GM21576 (cell line): ENCODE results near the gene NEO1.

Experiments used
- ATAC-seq: cut with Tn5 transposase; IDR thresholded peaks from one replicate; pipeline ENCODE4 v1.9.1; 2021; ENCODE audit warnings: mild to moderate bottlenecking, moderate library complexity; ENCODE audit not compliant: unreplicated experiment

The NEO1 gene

GRCh38 chr15:73246898-73247297 lies 194.6 kb downstream of the NEO1 start:
- no peak for ATAC-seq

GRCh38 chr15:73247331-73247730 lies 195.1 kb downstream of the NEO1 start:
- ATAC-seq: no peak

- no peak for ATAC-seq
Observed at GRCh38 chr15:73249499-73249898, 197.2 kb downstream of the NEO1 start.

GRCh38 chr15:73254598-73254997 lies 202.3 kb downstream of the NEO1 start:
- no peak for ATAC-seq

GRCh38 chr15:73258271-73259108 lies 206.2 kb downstream of the NEO1 start:
- ATAC-seq: no peak

GRCh38 chr15:73264881-73265280 lies 212.6 kb downstream of the NEO1 start:
- no peak for ATAC-seq

- ATAC-seq: no peak
Observed at GRCh38 chr15:73265536-73266153, 213.4 kb downstream of the NEO1 start.

- ATAC-seq: no peak
Observed at GRCh38 chr15:73268457-73268856, 216.2 kb downstream of the NEO1 start.

- ATAC-seq: no peak
Observed at GRCh38 chr15:73270366-73271097, 218.3 kb downstream of the NEO1 start.

- ATAC-seq: peak; percentile 47
Observed at GRCh38 chr15:73273181-73274002, 221.1 kb downstream of the NEO1 start.

GRCh38 chr15:73275862-73276261 lies 223.6 kb downstream of the NEO1 start:
- no peak for ATAC-seq

- no peak for ATAC-seq
Observed at GRCh38 chr15:73282567-73283365, 230.5 kb downstream of the NEO1 start.

GRCh38 chr15:73283366-73283962 lies 231.2 kb downstream of the NEO1 start:
- ATAC-seq: no peak

GRCh38 chr15:73284090-73284716 lies 231.9 kb downstream of the NEO1 start:
- ATAC-seq: no peak

GRCh38 chr15:73286311-73286710 lies 234.0 kb downstream of the NEO1 start:
- no peak for ATAC-seq

GRCh38 chr15:73287019-73287418 lies 234.8 kb downstream of the NEO1 start:
- no peak for ATAC-seq

GRCh38 chr15:73291441-73291840 lies 239.2 kb downstream of the NEO1 start:
- no peak for ATAC-seq

GRCh38 chr15:73293773-73294172 lies 241.5 kb downstream of the NEO1 start:
- ATAC-seq: no peak

GRCh38 chr15:73295630-73296286 lies 243.5 kb downstream of the NEO1 start:
- ATAC-seq: no peak
